Peyer's patch (tissue), 4 donors: ENCODE results near the gene TBL2. TPM values are rescaled to one million over a fixed set of nuclear protein-coding genes. Genes with fewer than 3 reads are reported as not detected.
A peak's percentile ranks its signal among the peaks of the same experiment; 100 is the strongest.

Source experiments
- DNase-seq, 3 donors: peaks; one replicate each; pipeline ENCODE4 v3.0.0-alpha.2; 2017 to 2019
- H3K27ac ChIP-seq, 4 donors: fragments of 200-600 bp; sonication (generic); one replicate each; pipeline ENCODE4 v1.5.1; 2016 to 2019
- H3K27me3 ChIP-seq, 2 donors: fragments of 200-600 bp; sonication (generic); one replicate each; pipeline ENCODE4 v1.5.1; 2019
- H3K36me3 ChIP-seq, 3 donors: fragments of 200-600 bp; sonication (generic); one replicate each; pipeline ENCODE4 v1.5.1; 2016 to 2019
- H3K4me1 ChIP-seq, 4 donors: fragments of 200-600 bp; sonication (generic); one replicate each; pipeline ENCODE4 v1.5.1; 2016 to 2019
- H3K4me3 ChIP-seq, 4 donors: fragments of 200-600 bp; sonication (generic); 1 replicate in 3 of 4; 2 replicates in 1 of 4; pipeline ENCODE4 v1.5.1; 2016 to 2019; ENCODE audit warnings: mild to moderate bottlenecking in 1 of 4
- H3K9me3 ChIP-seq, 4 donors: fragments of 200-600 bp; sonication (generic); one replicate each; pipeline ENCODE4 v1.5.1; 2016 to 2019; ENCODE audit warnings: mild to moderate bottlenecking in 1 of 4
- POLR2A ChIP-seq, 2 donors: fragments of 450-650 bp; IDR thresholded peaks; one replicate each; pipeline ENCODE4 v1.5.1; 2017; ENCODE audit warnings: antibody characterized with exemption in 2 of 2, mild to moderate bottlenecking in 2 of 2, moderate library complexity in 2 of 2
- total RNA-seq, 4 donors: library from RNA; depleted of rRNA; stranded (reverse); fragments of >200 nt; gene quantifications; one replicate each; pipeline ENCODE4 v1.1.0, GENCODE V29; 2016
- TF ChIP-seq, protein P1 (sequence below), 6 experiments: fragments of 450-650 bp in 4 of 6; fragments of 200-600 bp in 2 of 6; sonication (generic) in 1 of 6; IDR thresholded peaks; one replicate each; pipeline ENCODE4 v1.5.1; 2017 to 2019; ENCODE audit warnings: antibody characterized with exemption in 6 of 6, mild to moderate bottlenecking in 3 of 6, moderate library complexity in 1 of 6

Gene TBL2
- total RNA-seq, 4 donors from 2014 or later: 35.6 to 61.9 (median 46.1) TPM

DNA sequence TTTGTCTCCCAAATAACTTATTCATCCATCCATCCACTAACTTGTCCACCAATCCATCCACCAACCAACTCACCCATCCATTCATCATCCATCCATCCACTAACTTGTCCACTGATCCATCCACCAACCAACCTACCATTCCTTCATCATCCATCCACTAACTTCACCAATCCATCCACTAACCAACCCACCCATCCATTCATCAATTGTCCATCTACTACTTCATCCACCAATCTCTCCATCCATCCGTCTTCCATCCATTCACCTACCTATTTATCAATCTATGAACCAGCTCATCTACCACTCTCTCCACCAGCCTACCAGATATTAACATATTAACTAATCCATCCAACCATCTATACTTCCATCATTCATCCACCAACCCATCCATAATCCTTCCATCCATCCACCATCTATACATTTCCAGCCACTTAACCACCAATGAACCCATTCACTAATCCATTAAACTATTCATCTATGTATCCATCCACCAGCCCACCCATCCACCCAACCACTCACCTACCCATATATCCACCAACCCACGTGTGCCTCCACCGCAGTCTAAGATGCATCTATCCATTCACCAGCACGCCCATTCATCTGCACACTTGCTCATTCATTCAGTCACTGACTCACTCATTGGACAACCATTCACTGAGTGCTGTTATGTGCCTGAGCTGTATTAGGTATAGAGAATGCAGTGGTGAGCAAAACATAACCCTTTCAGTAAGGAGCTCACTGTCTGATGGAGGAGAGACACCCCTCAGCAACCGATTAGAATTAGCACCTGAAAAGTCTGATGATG lies 19.8 kb upstream of the TBL2 start:
- Histone ChIP-seq H3K4me1 (no peaks in the 10 kb centered on the region), H3K9me3 (no peaks in the 10 kb centered on the region), H3K27ac (no peak overlapping the region), H3K4me3 (no peak overlapping the region), H3K27me3 (no peaks in the 10 kb centered on the region), H3K36me3 (peaks cover 0 to 9% (median 0%) of the 10 kb centered on the region in 3 donors)
- DNase-seq: no peak
- no peak for TF ChIP-seq POLR2A (IDR thresholded peaks at IDR 0.05)
- TF ChIP-seq, protein P1, sequence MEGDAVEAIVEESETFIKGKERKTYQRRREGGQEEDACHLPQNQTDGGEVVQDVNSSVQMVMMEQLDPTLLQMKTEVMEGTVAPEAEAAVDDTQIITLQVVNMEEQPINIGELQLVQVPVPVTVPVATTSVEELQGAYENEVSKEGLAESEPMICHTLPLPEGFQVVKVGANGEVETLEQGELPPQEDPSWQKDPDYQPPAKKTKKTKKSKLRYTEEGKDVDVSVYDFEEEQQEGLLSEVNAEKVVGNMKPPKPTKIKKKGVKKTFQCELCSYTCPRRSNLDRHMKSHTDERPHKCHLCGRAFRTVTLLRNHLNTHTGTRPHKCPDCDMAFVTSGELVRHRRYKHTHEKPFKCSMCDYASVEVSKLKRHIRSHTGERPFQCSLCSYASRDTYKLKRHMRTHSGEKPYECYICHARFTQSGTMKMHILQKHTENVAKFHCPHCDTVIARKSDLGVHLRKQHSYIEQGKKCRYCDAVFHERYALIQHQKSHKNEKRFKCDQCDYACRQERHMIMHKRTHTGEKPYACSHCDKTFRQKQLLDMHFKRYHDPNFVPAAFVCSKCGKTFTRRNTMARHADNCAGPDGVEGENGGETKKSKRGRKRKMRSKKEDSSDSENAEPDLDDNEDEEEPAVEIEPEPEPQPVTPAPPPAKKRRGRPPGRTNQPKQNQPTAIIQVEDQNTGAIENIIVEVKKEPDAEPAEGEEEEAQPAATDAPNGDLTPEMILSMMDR (IDR thresholded peaks at IDR 0.05): no peak

DNA sequence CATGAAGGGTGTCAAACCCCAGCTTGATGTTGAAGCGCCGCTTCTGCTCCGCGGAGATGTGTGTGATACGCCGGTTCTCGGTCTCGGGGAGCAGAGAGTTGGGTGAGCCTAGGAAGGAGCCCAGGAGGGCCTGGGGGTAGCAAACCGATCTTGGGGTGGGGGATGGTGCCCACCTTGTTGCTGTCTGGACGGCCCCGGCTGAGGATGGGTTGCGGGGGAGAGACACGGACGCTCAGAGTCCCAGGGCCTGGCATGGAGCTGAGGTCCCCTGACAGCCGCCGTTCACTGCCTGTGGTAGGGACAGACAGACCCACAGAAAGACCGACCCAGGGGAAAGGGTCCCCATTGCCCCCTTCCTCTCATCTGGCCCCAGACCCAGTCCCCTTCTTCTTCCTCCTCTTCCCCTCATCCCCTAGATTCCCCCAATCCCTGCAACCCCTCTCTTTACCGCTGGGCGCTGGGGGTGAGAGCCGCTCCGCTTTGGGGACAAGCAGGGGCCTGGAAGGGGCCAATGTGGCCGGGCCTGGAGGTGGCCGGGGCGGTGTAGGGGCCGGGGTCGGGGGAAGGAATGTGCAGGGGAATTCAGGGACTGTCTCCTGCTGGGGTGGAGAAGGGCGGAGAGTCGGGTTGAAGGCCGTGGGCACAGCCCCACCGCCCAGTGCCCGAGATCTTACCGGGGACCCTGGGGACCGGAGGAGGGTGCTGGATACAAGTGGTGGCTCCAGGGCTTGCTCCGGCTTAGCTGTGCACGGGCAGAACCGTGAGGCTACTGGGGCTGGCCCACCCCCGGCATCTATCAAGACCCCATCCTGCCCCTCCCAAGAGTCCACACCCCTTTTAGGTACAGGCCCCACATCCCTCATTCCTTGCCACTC lies 18.0 kb upstream of the TBL2 start:
- DNase-seq: no peak
- peaks cover 0 to 9% (median 0%) of the 10 kb centered on the region in 3 donors for H3K36me3 ChIP-seq
- no peak overlapping the region for H3K4me3 ChIP-seq
- TF ChIP-seq POLR2A (IDR thresholded peaks at IDR 0.05): no peak
- TF ChIP-seq, protein P1 (IDR thresholded peaks at IDR 0.05): no peak
- H3K27ac ChIP-seq: no peak overlapping the region
- no peaks in the 10 kb centered on the region for H3K27me3 ChIP-seq
- no peaks in the 10 kb centered on the region for H3K4me1 ChIP-seq
- H3K9me3 ChIP-seq: no peaks in the 10 kb centered on the region

DNA sequence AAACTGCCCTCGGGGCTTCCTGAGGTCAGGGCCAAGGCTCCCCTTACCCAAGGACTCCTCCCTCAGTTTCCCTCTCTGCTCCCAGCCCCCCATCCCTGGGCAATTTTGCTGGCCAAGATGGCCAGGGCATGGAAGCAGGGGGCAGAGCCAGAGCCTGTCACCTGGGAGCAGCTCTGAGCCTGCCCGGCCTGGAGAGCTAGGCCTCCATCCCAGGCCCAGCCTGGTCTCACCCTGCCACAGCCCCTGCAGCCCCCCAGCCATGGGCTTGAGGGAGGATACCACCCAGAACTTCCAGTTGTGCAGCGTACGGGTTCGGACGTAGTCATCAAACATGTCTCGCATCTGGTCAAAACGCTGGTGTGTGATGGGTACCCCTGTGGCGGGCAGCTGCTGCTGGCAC lies 17.0 kb upstream of the TBL2 start:
- no peak for DNase-seq
- Histone ChIP-seq H3K9me3 (no peaks in the 10 kb centered on the region), H3K4me3 (no peak overlapping the region), H3K36me3 (peaks cover 0 to 9% (median 0%) of the 10 kb centered on the region in 3 donors), H3K27ac (no peak overlapping the region), H3K27me3 (no peaks in the 10 kb centered on the region), H3K4me1 (no peaks in the 10 kb centered on the region)
- TF ChIP-seq POLR2A (IDR thresholded peaks at IDR 0.05): no peak
- TF ChIP-seq, protein P1 (IDR thresholded peaks at IDR 0.05): no peak

DNA sequence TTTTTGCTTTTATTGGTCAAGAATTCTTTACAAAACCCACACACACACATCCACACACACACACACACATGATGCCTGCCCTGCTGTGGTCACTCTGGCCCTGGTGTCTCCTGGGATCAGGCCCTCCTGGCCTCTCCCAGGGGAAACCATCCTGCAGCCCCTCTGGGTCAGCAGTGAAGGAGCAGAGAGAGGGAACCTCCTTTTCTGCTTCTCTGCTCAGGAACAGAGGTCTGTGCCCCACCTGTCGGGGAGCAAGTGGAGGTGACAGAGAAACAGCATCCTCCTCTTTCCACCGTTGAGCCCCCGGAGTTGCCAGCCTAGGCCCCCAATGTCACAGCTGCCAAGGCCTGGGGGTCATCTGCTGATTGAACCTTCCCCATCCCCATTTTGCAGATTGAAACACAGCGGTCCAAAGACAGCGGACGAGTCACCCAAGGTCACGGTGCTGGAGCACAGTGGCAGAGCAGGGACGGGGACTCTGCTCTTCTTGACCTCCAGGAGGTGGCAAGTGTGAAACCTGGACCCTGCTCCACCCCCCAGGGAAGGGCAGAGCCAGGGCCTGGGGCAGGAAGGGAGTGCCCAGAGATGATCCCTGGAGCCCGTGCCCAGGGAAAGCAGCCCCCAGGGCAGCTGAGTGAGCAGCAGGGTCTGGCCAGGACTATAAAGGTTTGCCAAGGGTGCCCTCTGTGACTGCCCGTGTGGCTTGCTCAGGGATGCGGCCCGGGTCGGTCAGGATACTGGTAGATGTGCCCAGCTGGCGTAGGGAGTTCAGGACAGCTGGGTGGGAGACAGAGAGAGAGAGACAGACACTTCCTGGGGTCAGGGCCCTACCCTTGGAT lies 15.0 kb upstream of the TBL2 start:
- no peaks in the 10 kb centered on the region for H3K4me1 ChIP-seq
- H3K9me3 ChIP-seq: no peaks in the 10 kb centered on the region
- TF ChIP-seq, protein P1 (IDR thresholded peaks at IDR 0.05): no peak
- TF ChIP-seq POLR2A (IDR thresholded peaks at IDR 0.05): no peak
- DNase-seq: no peak
- no peaks in the 10 kb centered on the region for H3K27me3 ChIP-seq
- H3K36me3 ChIP-seq: peaks cover 0 to 9% (median 0%) of the 10 kb centered on the region in 3 donors
- no peak overlapping the region for H3K27ac ChIP-seq
- H3K4me3 ChIP-seq: no peak overlapping the region

DNA sequence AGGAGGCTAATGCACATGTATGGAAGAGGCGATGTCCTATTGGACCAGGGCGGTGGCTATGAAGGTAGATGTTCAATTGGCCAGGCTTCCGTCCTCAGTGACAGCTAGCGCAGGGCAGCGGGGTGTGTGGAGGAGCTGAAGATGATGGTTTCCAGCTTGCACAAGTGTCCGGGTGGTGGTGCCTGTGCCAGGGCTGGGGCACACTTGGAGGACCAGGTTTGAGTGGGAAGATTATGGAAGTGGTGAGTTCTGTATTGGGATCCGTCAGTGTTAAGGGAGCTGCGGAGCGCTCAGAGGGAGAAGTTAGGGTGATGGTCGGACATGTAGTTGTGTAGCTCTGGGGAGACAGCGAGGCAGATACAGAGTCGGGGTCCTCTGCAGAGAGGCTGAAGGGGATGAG lies 8.5 kb upstream of the TBL2 start:
- Histone ChIP-seq H3K27me3 (no peaks in the 10 kb centered on the region), H3K4me3 (no peak overlapping the region), H3K36me3 (no peaks in the 10 kb centered on the region), H3K27ac (peak overlapping the region in 1 of 4 donors; percentile 57), H3K4me1 (peaks cover 0 to 4% (median 0%) of the 10 kb centered on the region in 4 donors), H3K9me3 (no peaks in the 10 kb centered on the region)
- no peak for DNase-seq
- TF ChIP-seq POLR2A (IDR thresholded peaks at IDR 0.05): no peak
- TF ChIP-seq, protein P1 (IDR thresholded peaks at IDR 0.05): no peak
